Osteoblast (primary cell): ENCODE results near the gene UGT1A3. TPM values are rescaled to one million over a fixed set of nuclear protein-coding genes. Genes with fewer than 3 reads are reported as not detected.
A peak's percentile ranks its signal among the peaks of the same experiment; 100 is the strongest.

Experiments used
- DNase-seq: peaks from one replicate; pipeline ENCODE4 v3.0.0; 2011; ENCODE audit warnings: low spot score, mixed read lengths; ENCODE audit not compliant: insufficient read length; ENCODE audit errors: missing footprints
- H2AFZ ChIP-seq: 2 replicates; pipeline ENCODE4 v1.6.0; 2011; ENCODE audit warnings: mild to moderate bottlenecking, low read length
- H3K27ac ChIP-seq: 2 replicates; pipeline ENCODE4 v1.5.1; 2011; ENCODE audit warnings: mild to moderate bottlenecking, low read depth, low read length, moderate library complexity
- H3K27me3 ChIP-seq: 2 replicates; pipeline ENCODE4 v1.6.0; 2012; ENCODE audit warnings: mild to moderate bottlenecking, control low read depth, inconsistent platforms, low read length, moderate library complexity; ENCODE audit not compliant: insufficient read depth
- H3K36me3 ChIP-seq: 2 replicates; pipeline ENCODE4 v1.5.1; 2011; ENCODE audit warnings: mild to moderate bottlenecking, low read length, control low read depth, moderate library complexity; ENCODE audit not compliant: insufficient read depth
- H3K4me1 ChIP-seq: 2 replicates; pipeline ENCODE4 v1.5.1; 2011; ENCODE audit warnings: mild to moderate bottlenecking, low read length, control low read depth, moderate library complexity; ENCODE audit not compliant: insufficient read depth
- H3K4me2 ChIP-seq: 2 replicates; pipeline ENCODE4 v1.6.0; 2011; ENCODE audit warnings: mild to moderate bottlenecking, low read length; ENCODE audit not compliant: insufficient read depth
- H3K4me3 ChIP-seq: fragments of 200-600 bp; sonication (generic); 3 replicates; pipeline ENCODE4 v1.5.1; 2012; ENCODE audit warnings: mild to moderate bottlenecking, low read length, inconsistent platforms; ENCODE audit not compliant: insufficient read depth
- H3K79me2 ChIP-seq: 2 replicates; pipeline ENCODE4 v1.6.0; 2012; ENCODE audit warnings: mild to moderate bottlenecking, low read length, control low read depth, inconsistent platforms; ENCODE audit not compliant: insufficient read depth
- H3K9me3 ChIP-seq: 2 replicates; pipeline ENCODE4 v1.5.1; 2011; ENCODE audit warnings: low read depth, low read length, control low read depth
- H4K20me1 ChIP-seq: 2 replicates; pipeline ENCODE4 v1.6.0; 2012; ENCODE audit warnings: mild to moderate bottlenecking, low read length, control low read depth; ENCODE audit not compliant: insufficient read depth
- total RNA-seq: library from RNA; depleted of rRNA; stranded (reverse); fragments of >200 nt; gene quantifications from 2 replicates; pipeline ENCODE4 v1.2.3, GENCODE V29; 2012
- TF ChIP-seq, protein P1 (sequence below): IDR thresholded peaks from 2 replicates; pipeline ENCODE4 v1.5.1; 2011; ENCODE audit warnings: mild to moderate bottlenecking, low read depth, low read length, moderate library complexity; ENCODE audit errors: extremely low read depth

UGT1A3 gene
- total RNA-seq, 1 donor = not detected

DNA sequence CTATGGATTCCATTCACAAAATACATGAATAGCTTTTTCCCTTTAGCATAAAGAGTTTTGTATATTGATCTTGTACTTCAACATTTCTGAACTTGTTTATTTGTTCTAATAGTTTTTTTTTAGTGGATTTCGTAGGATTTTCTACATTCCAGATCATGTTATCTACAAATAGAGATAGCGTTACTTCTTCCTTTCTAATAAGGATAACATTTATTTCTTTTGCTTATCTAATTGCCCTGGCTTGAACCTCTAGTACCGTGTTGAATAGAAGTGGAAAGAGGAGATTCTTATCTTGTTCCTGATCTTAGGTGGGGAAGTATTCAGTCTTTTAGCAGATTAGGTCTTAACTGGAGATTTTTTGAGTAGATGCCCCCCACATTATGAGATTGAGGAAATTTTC lies 26.6 kb upstream of the UGT1A3 start:
- Histone ChIP-seq H4K20me1 (no peaks in the 10 kb centered on the region), H3K36me3 (no peaks in the 10 kb centered on the region), H3K9me3 (no peaks in the 10 kb centered on the region), H3K4me1 (peaks cover 23% of the 10 kb centered on the region), H3K79me2 (no peaks in the 10 kb centered on the region), H3K27ac (no peak overlapping the region), H3K27me3 (no peaks in the 10 kb centered on the region), H2AFZ (no peak overlapping the region), H3K4me2 (no peak overlapping the region), H3K4me3 (no peak overlapping the region)
- TF ChIP-seq, protein P1, sequence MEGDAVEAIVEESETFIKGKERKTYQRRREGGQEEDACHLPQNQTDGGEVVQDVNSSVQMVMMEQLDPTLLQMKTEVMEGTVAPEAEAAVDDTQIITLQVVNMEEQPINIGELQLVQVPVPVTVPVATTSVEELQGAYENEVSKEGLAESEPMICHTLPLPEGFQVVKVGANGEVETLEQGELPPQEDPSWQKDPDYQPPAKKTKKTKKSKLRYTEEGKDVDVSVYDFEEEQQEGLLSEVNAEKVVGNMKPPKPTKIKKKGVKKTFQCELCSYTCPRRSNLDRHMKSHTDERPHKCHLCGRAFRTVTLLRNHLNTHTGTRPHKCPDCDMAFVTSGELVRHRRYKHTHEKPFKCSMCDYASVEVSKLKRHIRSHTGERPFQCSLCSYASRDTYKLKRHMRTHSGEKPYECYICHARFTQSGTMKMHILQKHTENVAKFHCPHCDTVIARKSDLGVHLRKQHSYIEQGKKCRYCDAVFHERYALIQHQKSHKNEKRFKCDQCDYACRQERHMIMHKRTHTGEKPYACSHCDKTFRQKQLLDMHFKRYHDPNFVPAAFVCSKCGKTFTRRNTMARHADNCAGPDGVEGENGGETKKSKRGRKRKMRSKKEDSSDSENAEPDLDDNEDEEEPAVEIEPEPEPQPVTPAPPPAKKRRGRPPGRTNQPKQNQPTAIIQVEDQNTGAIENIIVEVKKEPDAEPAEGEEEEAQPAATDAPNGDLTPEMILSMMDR = no peak
- DNase-seq = no peak

DNA sequence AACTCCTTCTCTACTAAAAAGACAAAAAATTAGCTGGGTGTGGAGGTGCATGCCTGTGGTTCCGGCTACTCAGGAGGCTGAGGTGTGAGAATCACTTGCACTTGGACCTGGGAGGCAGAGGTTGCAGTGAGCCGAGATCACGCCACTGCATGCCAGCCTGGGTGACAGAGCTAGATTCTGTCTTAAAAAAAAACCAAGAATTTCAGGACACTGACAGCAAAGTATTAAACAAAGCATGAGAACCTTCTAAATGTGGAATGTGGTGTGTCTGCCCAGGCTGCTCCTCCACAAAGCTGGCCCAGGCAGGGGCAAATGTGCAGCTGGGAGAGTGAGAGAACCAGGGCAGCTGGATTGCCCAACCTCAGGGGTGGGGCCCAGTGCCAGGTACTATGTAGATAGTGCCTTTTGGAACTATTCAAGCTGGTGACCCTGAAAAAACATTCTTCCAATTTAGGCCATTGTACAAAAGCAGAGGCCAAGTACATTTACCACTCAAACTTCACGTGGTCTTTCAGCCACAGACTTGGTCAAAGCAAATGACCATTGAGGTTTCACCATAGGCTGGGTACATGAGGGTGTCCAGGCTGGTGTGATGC lies 22.8 kb upstream of the UGT1A3 start:
- TF ChIP-seq, protein P1 = no peak
- H3K27ac ChIP-seq = peak overlapping the region; percentile 44
- no peak for DNase-seq
- H2AFZ ChIP-seq = no peak overlapping the region
- H3K27me3 ChIP-seq = peaks cover 2% of the 10 kb centered on the region
- H4K20me1 ChIP-seq = no peaks in the 10 kb centered on the region
- no peaks in the 10 kb centered on the region for H3K9me3 ChIP-seq
- no peak overlapping the region for H3K4me3 ChIP-seq
- no peaks in the 10 kb centered on the region for H3K79me2 ChIP-seq
- H3K4me1 ChIP-seq = peaks cover 28% of the 10 kb centered on the region
- H3K4me2 ChIP-seq = no peak overlapping the region
- no peaks in the 10 kb centered on the region for H3K36me3 ChIP-seq

GRCh38 chr2:233706720-233707119 lies 22.1 kb upstream of the UGT1A3 start:
- no peaks in the 10 kb centered on the region for H3K79me2 ChIP-seq
- no peaks in the 10 kb centered on the region for H4K20me1 ChIP-seq
- no peak for DNase-seq
- H3K4me2 ChIP-seq = no peak overlapping the region
- no peak overlapping the region for H2AFZ ChIP-seq
- peaks cover 28% of the 10 kb centered on the region for H3K4me1 ChIP-seq
- H3K36me3 ChIP-seq = no peaks in the 10 kb centered on the region
- peak overlapping the region; percentile 44 for H3K27ac ChIP-seq
- TF ChIP-seq, protein P1 = no peak
- H3K9me3 ChIP-seq = no peaks in the 10 kb centered on the region
- no peak overlapping the region for H3K4me3 ChIP-seq
- H3K27me3 ChIP-seq = peaks cover 2% of the 10 kb centered on the region

- no peak for DNase-seq
- no peak overlapping the region for H2AFZ ChIP-seq
- H3K4me3 ChIP-seq = no peak overlapping the region
These were observed 20.8 kb upstream of the UGT1A3 start for GRCh38 chr2:233707940-233708644.

More at GRCh38 chr2:233707940-233708644, 20.8 kb upstream of the UGT1A3 start:
- H3K36me3 ChIP-seq = no peaks in the 10 kb centered on the region
- no peaks in the 10 kb centered on the region for H3K9me3 ChIP-seq
- no peaks in the 10 kb centered on the region for H4K20me1 ChIP-seq
- H3K27ac ChIP-seq = no peak overlapping the region
- no peaks in the 10 kb centered on the region for H3K79me2 ChIP-seq
- peak overlapping the region; percentile 26 for H3K4me2 ChIP-seq
- H3K27me3 ChIP-seq = peaks cover 9% of the 10 kb centered on the region
- TF ChIP-seq, protein P1 = no peak
- H3K4me1 ChIP-seq = peaks cover 28% of the 10 kb centered on the region
